HepG2 (cell line): ENCODE results near the gene PPARA. TPM values are rescaled to one million over a fixed set of nuclear protein-coding genes. Genes with fewer than 3 reads are reported as not detected.

ENCODE experiments used
- GPN1 ChIP-seq: sonication (generic); formaldehyde crosslinking; IDR thresholded peaks from 2 replicates; pipeline ENCODE4 v1.5.1; 2020; ENCODE audit warnings: missing genetic modification reagents, borderline replicate concordance
- GZF1 ChIP-seq: sonication (generic); formaldehyde crosslinking; IDR thresholded peaks from 2 replicates; pipeline ENCODE4 v1.5.1; 2020; ENCODE audit warnings: mild to moderate bottlenecking, missing genetic modification reagents
- HMG20A ChIP-seq: IDR thresholded peaks from 2 replicates; pipeline ENCODE4 v1.6.1; 2016; ENCODE audit warnings: borderline replicate concordance
- ISL2 ChIP-seq: sonication (generic); formaldehyde crosslinking; IDR thresholded peaks from 2 replicates; pipeline ENCODE4 v1.5.0; 2020; ENCODE audit warnings: missing genetic modification reagents
- MTA3 ChIP-seq: sonication (generic); formaldehyde crosslinking; IDR thresholded peaks from 2 replicates; pipeline ENCODE4 v1.4.0; 2020; ENCODE audit warnings: missing genetic modification reagents
- NR2F2 ChIP-seq: IDR thresholded peaks from 2 replicates; pipeline ENCODE4 v1.6.1; 2012; ENCODE audit warnings: low read depth, inconsistent platforms, borderline replicate concordance
- SRF ChIP-seq: IDR thresholded peaks from 2 replicates; pipeline ENCODE4 v1.6.1; 2011; ENCODE audit warnings: mild to moderate bottlenecking, low read depth, low read length, moderate library complexity
- ZFP1 ChIP-seq: IDR thresholded peaks from 2 replicates; pipeline ENCODE4 v1.6.1; 2016
- ZNF30 ChIP-seq: sonication (generic); formaldehyde crosslinking; IDR thresholded peaks from 2 replicates; pipeline ENCODE4 v1.5.0; 2020; ENCODE audit warnings: mild to moderate bottlenecking, missing genetic modification reagents
- ZNF430 ChIP-seq: sonication (generic); formaldehyde crosslinking; IDR thresholded peaks from 2 replicates; pipeline ENCODE4 v1.9.0; 2021; ENCODE audit warnings: mild to moderate bottlenecking, missing genetic modification reagents
- ZNF709 ChIP-seq: sonication (generic); formaldehyde crosslinking; IDR thresholded peaks from 2 replicates; pipeline ENCODE4 v1.5.0; 2020; ENCODE audit warnings: mild to moderate bottlenecking, missing genetic modification reagents
- ZNF720 ChIP-seq: sonication (generic); formaldehyde crosslinking; IDR thresholded peaks from 2 replicates; pipeline ENCODE4 v1.4.0; 2020; ENCODE audit warnings: missing genetic modification reagents
- polyA plus RNA-seq, 8 experiments: library from polyadenylated mRNA; depleted of rRNA in 3 of 8; stranded (reverse) in 7 of 8; unstranded in 1 of 8; fragments of >200 nt; fragmentation: Illumina TruSeq in 4 of 8; extraction: Trizol in 4 of 8; gene quantifications; 2 replicates each; pipeline versions ENCODE4 v1.2.1 to v1.2.3, GENCODE V29; 2011 to 2016; ENCODE audit warnings: low read depth in 4 of 8, missing spikeins in 1 of 8, mixed read lengths in 1 of 8; ENCODE audit not compliant: insufficient read depth in 1 of 8
- total RNA-seq, 5 experiments: library from RNA; depleted of rRNA; stranded (reverse); fragments of >200 nt; fragmentation: Illumina TruSeq; extraction: Trizol; gene quantifications; 2 replicates each; pipeline ENCODE4 v1.2.3, GENCODE V29; 2016; ENCODE audit warnings: low read depth in 1 of 5
- TF ChIP-seq, protein P1 (sequence below), 2 experiments: fragments of 450-650 bp in 1 of 2; sonication (generic) in 1 of 2; formaldehyde crosslinking in 1 of 2; IDR thresholded peaks; 2 replicates each; pipeline versions ENCODE4 v1.6.1 to v1.8.0; 2016 to 2022; ENCODE audit warnings: antibody characterized with exemption in 1 of 2, mild to moderate bottlenecking in 1 of 2, missing genetic modification reagents in 1 of 2
- TF ChIP-seq, protein P2 (sequence below): sonication (generic); formaldehyde crosslinking; conservative IDR thresholded peaks from 2 replicates; pipeline ENCODE4 v1.8.0; 2022; ENCODE audit warnings: low read depth, missing genetic modification reagents
- TF ChIP-seq, protein P3 (sequence below): sonication (generic); formaldehyde crosslinking; IDR thresholded peaks from 2 replicates; pipeline ENCODE4 v1.8.0; 2022; ENCODE audit warnings: missing genetic modification reagents, low read depth, mild to moderate bottlenecking, borderline replicate concordance
- TF ChIP-seq, protein P4 (sequence below): fragments of 450-650 bp; IDR thresholded peaks from 2 replicates; pipeline ENCODE4 v1.6.1; 2017
- TF ChIP-seq, protein P5 (sequence below): sonication (generic); formaldehyde crosslinking; IDR thresholded peaks from 2 replicates; pipeline ENCODE4 v1.4.0; 2020; ENCODE audit warnings: mild to moderate bottlenecking, missing genetic modification reagents

The PPARA gene
- total and polyA plus RNA-seq, 2 of the 13 experiments (the other 11 are each of a cell fraction or from before 2014, with no cell fraction given): 18.2 to 24.7 TPM

DNA sequence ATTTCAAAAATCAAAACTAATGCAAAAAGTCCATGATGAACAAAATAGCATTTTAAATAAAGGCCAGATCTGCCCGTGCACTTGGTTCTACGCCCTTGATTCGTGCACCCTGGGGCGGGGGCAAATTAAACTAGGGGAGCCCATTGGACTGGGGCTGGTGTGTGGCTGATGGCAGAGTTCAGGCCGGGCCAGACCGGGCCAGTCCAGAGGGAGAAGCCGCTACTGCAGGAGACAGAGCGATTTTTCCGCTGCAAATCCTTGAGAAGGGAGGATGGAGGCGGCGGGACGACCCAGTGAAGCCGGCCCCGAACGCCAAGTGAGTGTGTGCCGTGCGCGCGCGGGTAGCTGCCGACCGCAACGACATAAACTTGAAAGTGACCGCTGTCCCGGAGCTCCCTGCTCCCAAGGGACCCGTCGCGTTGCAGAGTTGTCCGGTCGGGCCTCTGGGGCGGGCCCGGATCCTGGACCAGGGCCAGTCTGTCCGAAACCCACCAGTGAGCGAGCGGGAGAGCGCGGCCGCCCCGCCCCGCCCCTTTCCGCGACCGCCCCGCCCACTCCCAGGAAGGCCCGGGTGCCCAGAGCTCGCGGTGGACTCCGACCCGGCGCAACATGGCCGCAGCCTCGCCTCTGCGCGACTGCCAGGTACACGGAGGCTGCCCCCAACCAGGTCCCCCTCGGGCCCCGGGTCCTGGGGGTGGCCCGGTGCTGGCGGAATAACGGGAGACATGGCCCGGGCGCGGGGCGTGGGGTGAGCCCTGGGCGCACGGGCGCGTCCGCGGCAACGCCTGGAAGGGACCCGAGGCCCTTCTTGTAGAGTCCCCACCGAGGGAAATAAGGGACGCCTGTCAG, 117.3 kb downstream of the PPARA start, which contains the start of gene TTC38 (continued):
- TF ChIP-seq, protein P1, sequence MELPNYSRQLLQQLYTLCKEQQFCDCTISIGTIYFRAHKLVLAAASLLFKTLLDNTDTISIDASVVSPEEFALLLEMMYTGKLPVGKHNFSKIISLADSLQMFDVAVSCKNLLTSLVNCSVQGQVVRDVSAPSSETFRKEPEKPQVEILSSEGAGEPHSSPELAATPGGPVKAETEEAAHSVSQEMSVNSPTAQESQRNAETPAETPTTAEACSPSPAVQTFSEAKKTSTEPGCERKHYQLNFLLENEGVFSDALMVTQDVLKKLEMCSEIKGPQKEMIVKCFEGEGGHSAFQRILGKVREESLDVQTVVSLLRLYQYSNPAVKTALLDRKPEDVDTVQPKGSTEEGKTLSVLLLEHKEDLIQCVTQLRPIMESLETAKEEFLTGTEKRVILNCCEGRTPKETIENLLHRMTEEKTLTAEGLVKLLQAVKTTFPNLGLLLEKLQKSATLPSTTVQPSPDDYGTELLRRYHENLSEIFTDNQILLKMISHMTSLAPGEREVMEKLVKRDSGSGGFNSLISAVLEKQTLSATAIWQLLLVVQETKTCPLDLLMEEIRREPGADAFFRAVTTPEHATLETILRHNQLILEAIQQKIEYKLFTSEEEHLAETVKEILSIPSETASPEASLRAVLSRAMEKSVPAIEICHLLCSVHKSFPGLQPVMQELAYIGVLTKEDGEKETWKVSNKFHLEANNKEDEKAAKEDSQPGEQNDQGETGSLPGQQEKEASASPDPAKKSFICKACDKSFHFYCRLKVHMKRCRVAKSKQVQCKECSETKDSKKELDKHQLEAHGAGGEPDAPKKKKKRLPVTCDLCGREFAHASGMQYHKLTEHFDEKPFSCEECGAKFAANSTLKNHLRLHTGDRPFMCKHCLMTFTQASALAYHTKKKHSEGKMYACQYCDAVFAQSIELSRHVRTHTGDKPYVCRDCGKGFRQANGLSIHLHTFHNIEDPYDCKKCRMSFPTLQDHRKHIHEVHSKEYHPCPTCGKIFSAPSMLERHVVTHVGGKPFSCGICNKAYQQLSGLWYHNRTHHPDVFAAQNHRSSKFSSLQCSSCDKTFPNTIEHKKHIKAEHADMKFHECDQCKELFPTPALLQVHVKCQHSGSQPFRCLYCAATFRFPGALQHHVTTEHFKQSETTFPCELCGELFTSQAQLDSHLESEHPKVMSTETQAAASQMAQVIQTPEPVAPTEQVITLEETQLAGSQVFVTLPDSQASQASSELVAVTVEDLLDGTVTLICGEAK (IDR thresholded peaks at IDR 0.05): no peak
- TF ChIP-seq, protein P1 (CRISPR knock-in tag; IDR thresholded peaks at IDR 0.05): peak; percentile 40; the same call in 1 of the 2 replicates
- TF ChIP-seq GPN1 (CRISPR knock-in tag): no peak
- 0 out of 2 replicates have a peak, but pooled peaks have one; percentile 49 for TF ChIP-seq ISL2
- no peak; the same call in 1 of the 2 replicates for TF ChIP-seq ZNF430 (CRISPR knock-in tag)
- TF ChIP-seq, protein P2, sequence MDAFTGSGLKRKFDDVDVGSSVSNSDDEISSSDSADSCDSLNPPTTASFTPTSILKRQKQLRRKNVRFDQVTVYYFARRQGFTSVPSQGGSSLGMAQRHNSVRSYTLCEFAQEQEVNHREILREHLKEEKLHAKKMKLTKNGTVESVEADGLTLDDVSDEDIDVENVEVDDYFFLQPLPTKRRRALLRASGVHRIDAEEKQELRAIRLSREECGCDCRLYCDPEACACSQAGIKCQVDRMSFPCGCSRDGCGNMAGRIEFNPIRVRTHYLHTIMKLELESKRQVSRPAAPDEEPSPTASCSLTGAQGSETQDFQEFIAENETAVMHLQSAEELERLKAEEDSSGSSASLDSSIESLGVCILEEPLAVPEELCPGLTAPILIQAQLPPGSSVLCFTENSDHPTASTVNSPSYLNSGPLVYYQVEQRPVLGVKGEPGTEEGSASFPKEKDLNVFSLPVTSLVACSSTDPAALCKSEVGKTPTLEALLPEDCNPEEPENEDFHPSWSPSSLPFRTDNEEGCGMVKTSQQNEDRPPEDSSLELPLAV (CRISPR knock-in tag): no peak
- TF ChIP-seq, protein P3, sequence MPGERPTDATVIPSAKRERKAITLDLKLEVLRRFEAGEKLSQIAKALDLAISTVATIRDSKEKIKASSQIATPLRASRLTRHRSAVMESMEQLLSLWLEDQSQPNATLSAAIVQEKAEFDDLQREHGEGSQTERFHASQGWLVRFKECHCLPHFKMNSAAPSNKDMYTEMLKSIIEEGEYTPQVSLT: no peak
- TF ChIP-seq, protein P4, sequence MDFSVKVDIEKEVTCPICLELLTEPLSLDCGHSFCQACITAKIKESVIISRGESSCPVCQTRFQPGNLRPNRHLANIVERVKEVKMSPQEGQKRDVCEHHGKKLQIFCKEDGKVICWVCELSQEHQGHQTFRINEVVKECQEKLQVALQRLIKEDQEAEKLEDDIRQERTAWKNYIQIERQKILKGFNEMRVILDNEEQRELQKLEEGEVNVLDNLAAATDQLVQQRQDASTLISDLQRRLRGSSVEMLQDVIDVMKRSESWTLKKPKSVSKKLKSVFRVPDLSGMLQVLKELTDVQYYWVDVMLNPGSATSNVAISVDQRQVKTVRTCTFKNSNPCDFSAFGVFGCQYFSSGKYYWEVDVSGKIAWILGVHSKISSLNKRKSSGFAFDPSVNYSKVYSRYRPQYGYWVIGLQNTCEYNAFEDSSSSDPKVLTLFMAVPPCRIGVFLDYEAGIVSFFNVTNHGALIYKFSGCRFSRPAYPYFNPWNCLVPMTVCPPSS: no peak
- TF ChIP-seq ZNF30 (CRISPR knock-in tag): no peak
- TF ChIP-seq ZFP1 (CRISPR knock-in tag): no peak
- no peak for TF ChIP-seq MTA3 (CRISPR knock-in tag)
- TF ChIP-seq NR2F2: no peak
- TF ChIP-seq GZF1 (CRISPR knock-in tag): no peak
- TF ChIP-seq ZNF720 (CRISPR knock-in tag): no peak
- no peak for TF ChIP-seq SRF
- TF ChIP-seq, protein P5, sequence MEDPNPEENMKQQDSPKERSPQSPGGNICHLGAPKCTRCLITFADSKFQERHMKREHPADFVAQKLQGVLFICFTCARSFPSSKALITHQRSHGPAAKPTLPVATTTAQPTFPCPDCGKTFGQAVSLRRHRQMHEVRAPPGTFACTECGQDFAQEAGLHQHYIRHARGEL (CRISPR knock-in tag): no peak
- TF ChIP-seq HMG20A: no peak
- TF ChIP-seq ZNF709 (CRISPR knock-in tag): no peak
